Effector memory CD8-positive, alpha-beta T cell (primary cell): Measurements from ENCODE around the gene SLC44A4.
"Not testable (repeated sequence)": the region's sequence is repeated elsewhere in the genome, so short reads cannot be mapped to it uniquely, and the experiment has no call there.

Experiments
- ATAC-seq: fragments of 150-1000 bp; cut with Tn5 transposase; replicated peaks from 2 replicates; pipeline ENCODE4 v1.10.0; 2021; ENCODE audit warnings: mild to moderate bottlenecking, moderate library complexity
- DNase-seq, 3 experiments: peaks; one replicate each; pipeline ENCODE4 v3.0.0; 2021
- H3K27ac Mint-ChIP-seq, 2 donors: one replicate each; pipeline ENCODE4 v1.8.0; 2022; ENCODE audit warnings: mild to moderate bottlenecking in 2 of 2, mixed read lengths in 2 of 2, moderate library complexity in 2 of 2
- H3K27me3 Mint-ChIP-seq, 2 donors: one replicate each; pipeline ENCODE4 v1.8.0; 2022; ENCODE audit warnings: mixed read lengths in 2 of 2
- H3K36me3 Mint-ChIP-seq: one replicate; pipeline ENCODE4 v1.8.0; 2022; ENCODE audit warnings: mild to moderate bottlenecking, moderate library complexity, mixed read lengths; ENCODE audit not compliant: insufficient read depth
- H3K4me1 Mint-ChIP-seq, 2 donors: one replicate each; pipeline ENCODE4 v1.8.0; 2022; ENCODE audit warnings: low read depth in 2 of 2, mixed read lengths in 2 of 2
- H3K4me3 Mint-ChIP-seq, 2 donors: one replicate each; pipeline ENCODE4 v1.8.0; 2022; ENCODE audit warnings: mild to moderate bottlenecking in 2 of 2, mixed read lengths in 2 of 2, moderate library complexity in 2 of 2
- H3K9me3 Mint-ChIP-seq, 2 donors: one replicate each; pipeline ENCODE4 v1.8.0; 2022; ENCODE audit warnings: mixed read lengths in 2 of 2

The SLC44A4 gene

DNA sequence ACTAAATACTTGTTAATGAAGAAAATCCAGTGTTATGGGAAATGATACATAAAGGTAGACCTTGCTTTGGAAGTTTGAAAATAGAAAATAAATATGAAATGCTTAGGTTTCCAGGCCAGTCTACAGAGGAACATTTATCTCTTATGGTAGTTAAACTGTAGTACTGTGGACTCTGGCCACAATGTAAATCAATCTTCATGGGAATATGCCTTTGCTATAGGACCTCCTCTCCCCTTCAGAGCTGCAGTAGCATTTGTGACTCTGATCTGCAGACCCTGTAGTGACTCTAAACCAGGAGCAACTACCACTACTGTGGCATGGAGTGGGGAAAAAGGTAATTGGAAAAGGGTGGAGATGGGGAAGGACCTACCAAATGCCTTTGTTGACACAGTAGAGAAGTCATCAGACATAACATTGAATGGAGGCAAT, 58.9 kb downstream of the SLC44A4 start:
- DNase-seq (no peak), ATAC-seq (no peak)
- H3K4me1 Mint-ChIP-seq: peaks cover 30 to 36% of the 10 kb centered on the region in 2 donors
- H3K4me3 Mint-ChIP-seq: peak overlapping the region in 1 of 2 donors; percentile 95
- no peaks in the 10 kb centered on the region for H3K9me3 Mint-ChIP-seq
- no peaks in the 10 kb centered on the region for H3K27me3 Mint-ChIP-seq
- H3K36me3 Mint-ChIP-seq: peaks cover 25% of the 10 kb centered on the region
- H3K27ac Mint-ChIP-seq: peak overlapping the region in 1 of 2 donors; percentile 36

DNA sequence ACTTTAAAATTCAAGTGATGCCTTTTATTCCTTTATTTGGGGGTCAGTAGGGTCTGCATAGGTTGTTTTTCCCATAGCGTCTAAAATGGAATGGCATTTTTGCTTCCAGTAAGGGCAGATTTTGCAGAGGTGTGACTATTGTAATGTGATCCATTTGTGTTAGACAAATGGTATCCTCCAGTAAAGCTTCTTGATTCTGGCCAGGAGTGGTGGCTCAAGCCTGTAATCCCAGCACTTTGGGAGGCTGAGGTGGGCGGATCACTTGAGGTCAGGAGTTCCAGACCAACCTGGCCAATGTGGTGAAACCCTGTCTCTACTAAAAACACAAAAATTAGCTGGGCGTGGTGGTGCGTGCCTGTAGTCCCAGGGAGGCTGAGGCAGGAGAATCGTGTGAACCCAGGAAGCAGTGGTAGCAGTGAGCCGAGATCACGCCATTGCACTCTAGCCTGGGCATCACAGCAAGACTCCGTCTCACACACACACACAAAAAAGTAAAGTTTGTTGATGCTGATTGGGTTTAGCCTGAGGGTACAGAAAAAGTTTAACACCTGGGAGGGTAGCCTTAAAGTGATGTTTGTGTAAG, 60.8 kb downstream of the SLC44A4 start:
- not testable (repeated sequence) for H3K9me3 Mint-ChIP-seq, DNase-seq, H3K27me3 Mint-ChIP-seq, ATAC-seq
- Mint-ChIP-seq H3K36me3 (peaks cover 22% of the 10 kb centered on the region), H3K4me1 (peaks cover 38 to 48% of the 10 kb centered on the region in 2 donors), H3K4me3 (peak overlapping the region; percentile 85 to 86), H3K27ac (peak overlapping the region; percentile 72 to 82)

DNA sequence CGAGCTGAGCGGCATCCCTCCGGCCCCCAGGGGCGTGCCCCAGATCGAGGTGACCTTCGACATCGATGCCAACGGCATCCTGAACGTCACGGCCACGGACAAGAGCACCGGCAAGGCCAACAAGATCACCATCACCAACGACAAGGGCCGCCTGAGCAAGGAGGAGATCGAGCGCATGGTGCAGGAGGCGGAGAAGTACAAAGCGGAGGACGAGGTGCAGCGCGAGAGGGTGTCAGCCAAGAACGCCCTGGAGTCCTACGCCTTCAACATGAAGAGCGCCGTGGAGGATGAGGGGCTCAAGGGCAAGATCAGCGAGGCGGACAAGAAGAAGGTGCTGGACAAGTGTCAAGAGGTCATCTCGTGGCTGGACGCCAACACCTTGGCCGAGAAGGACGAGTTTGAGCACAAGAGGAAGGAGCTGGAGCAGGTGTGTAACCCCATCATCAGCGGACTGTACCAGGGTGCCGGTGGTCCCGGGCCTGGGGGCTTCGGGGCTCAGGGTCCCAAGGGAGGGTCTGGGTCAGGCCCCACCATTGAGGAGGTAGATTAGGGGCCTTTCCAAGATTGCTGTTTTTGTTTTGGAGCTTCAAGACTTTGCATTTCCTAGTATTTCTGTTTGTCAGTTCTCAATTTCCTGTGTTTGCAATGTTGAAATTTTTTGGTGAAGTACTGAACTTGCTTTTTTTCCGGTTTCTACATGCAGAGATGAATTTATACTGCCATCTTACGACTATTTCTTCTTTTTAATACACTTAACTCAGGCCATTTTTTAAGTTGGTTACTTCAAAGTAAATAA, 61.5 kb downstream of the SLC44A4 start:
- DNase-seq, H3K27me3 Mint-ChIP-seq, H3K9me3 Mint-ChIP-seq: not testable (repeated sequence)
- peak overlapping the region; percentile 72 to 82 for H3K27ac Mint-ChIP-seq
- ATAC-seq: peak; percentile 54
- peak overlapping the region; percentile 85 to 86 for H3K4me3 Mint-ChIP-seq
- peaks cover 19% of the 10 kb centered on the region for H3K36me3 Mint-ChIP-seq
- H3K4me1 Mint-ChIP-seq: peaks cover 41 to 48% of the 10 kb centered on the region in 2 donors

DNA sequence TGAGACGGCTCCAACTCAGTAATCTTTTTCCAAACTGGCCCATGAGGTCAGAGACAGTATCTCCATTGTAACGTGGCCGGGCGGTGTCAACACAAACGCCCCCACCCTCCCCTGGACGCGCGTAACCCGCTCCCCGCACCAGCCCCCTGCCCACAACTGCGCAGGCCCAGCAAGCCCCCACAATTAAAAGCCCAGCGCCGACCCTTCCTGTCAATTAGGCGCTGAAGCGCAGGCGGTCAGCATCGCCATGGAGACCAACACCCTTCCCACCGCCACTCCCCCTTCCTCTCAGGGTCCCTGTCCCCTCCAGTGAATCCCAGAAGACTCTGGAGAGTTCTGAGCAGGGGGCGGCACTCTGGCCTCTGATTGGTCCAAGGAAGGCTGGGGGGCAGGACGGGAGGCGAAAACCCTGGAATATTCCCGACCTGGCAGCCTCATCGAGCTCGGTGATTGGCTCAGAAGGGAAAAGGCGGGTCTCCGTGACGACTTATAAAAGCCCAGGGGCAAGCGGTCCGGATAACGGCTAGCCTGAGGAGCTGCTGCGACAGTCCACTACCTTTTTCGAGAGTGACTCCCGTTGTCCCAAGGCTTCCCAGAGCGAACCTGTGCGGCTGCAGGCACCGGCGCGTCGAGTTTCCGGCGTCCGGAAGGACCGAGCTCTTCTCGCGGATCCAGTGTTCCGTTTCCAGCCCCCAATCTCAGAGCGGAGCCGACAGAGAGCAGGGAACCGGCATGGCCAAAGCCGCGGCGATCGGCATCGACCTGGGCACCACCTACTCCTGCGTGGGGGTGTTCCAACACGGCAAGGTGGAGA, 63.6 kb downstream of the SLC44A4 start, which contains the start of the genes HSPA1A and HSPA1L:
Gene HSPA1A (plus strand): TSS at position 519 of the 814 bp plus-strand sequence. CDS start 214 bp downstream, at position 733.
Gene HSPA1L (minus strand): TSS at position 259 of the 814 bp plus-strand sequence. CDS start 3,311 bp downstream, outside the sequence.
- DNase-seq: peak in 1 of 3 experiments; percentile 18
- peak; percentile 23 for ATAC-seq
- Mint-ChIP-seq H3K4me1 (peaks cover 36 to 40% of the 10 kb centered on the region in 2 donors), H3K9me3 (no peaks in the 10 kb centered on the region), H3K4me3 (peak within 1 kb of the TSS; percentile 94 to 97), H3K36me3 (peaks cover 16% of the 10 kb centered on the region), H3K27me3 (no peaks in the 10 kb centered on the region), H3K27ac (peak within 1 kb of the TSS; percentile 79 to 95)

DNA sequence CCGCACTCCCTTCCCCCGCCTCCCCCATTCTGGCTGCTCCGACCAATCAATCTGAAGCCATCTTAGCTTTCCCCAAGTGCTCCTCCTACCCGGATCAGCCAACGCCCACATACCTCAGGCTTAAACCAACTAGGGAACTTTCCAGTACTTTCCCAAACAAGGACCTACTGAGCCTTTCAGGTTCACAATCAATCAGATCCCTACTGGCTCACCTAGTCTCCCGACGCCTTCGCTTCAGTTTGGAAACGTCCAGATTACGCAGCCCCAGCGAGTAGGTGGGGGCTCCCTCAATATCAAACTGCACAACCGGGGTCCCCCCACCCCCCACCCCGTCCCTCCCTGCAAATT, 64.1 kb downstream of the SLC44A4 start:
- peak in 1 of 3 experiments; percentile 24 for DNase-seq

DNA sequence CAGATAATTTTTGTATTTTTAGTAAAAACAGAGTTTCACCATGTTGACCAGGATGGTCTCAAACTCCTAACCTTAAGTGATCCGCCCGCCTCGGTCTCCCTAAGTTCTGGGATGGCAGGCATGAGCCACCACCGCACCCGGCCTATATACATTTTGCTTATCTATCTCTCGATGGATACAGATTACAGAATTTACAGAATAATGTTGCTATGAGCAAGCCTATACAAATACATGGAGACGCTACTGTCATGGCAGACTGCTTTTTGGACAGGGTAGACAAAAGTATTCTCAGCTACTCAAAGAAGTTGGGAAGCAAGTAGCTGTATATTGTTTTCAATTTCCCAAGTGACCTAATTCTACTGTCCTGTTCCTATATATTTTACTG, 65.3 kb downstream of the SLC44A4 start:
- peak overlapping the region; percentile 94 to 97 for H3K4me3 Mint-ChIP-seq
- H3K27me3 Mint-ChIP-seq: no peaks in the 10 kb centered on the region
- peaks cover 19% of the 10 kb centered on the region for H3K36me3 Mint-ChIP-seq
- H3K4me1 Mint-ChIP-seq: peaks cover 29 to 34% of the 10 kb centered on the region in 2 donors
- no peak for DNase-seq
- peak overlapping the region; percentile 65 to 86 for H3K27ac Mint-ChIP-seq
- no peak for ATAC-seq
- H3K9me3 Mint-ChIP-seq: no peaks in the 10 kb centered on the region

More for the DNA sequence above, 64.1 kb downstream of the SLC44A4 start:
- no peaks in the 10 kb centered on the region for H3K9me3 Mint-ChIP-seq
- H3K27me3 Mint-ChIP-seq: no peaks in the 10 kb centered on the region
- peaks cover 16% of the 10 kb centered on the region for H3K36me3 Mint-ChIP-seq
- peak overlapping the region; percentile 94 to 97 for H3K4me3 Mint-ChIP-seq
- ATAC-seq: peak; percentile 56
- H3K27ac Mint-ChIP-seq: peak overlapping the region; percentile 79 to 95
- H3K4me1 Mint-ChIP-seq: peaks cover 33 to 40% of the 10 kb centered on the region in 2 donors
